Fibroblast of skin of right biceps (primary cell): ENCODE results near the gene CYP4A22.

ENCODE experiments used
- DNase-seq: peaks from one replicate; pipeline ENCODE4 v3.0.0-alpha.2; 2013

CYP4A22 gene

GRCh38 chr1:47160716-47161115 lies 23.5 kb downstream of the CYP4A22 start:
- no peak for DNase-seq

- DNase-seq: no peak
Observed at GRCh38 chr1:47161298-47162040, 24.2 kb downstream of the CYP4A22 start.

GRCh38 chr1:47164552-47164951 lies 27.3 kb downstream of the CYP4A22 start:
- no peak for DNase-seq

- no peak for DNase-seq
Observed at GRCh38 chr1:47172782-47173181, 35.5 kb downstream of the CYP4A22 start.

- DNase-seq: no peak
Observed at GRCh38 chr1:47174656-47175020, 37.4 kb downstream of the CYP4A22 start.

GRCh38 chr1:47175227-47175934 lies 38.1 kb downstream of the CYP4A22 start:
- peak; percentile 44 for DNase-seq

- no peak for DNase-seq
Observed at GRCh38 chr1:47178020-47178419, 40.8 kb downstream of the CYP4A22 start.

GRCh38 chr1:47178654-47179016 lies 41.4 kb downstream of the CYP4A22 start:
- DNase-seq: no peak

GRCh38 chr1:47179017-47179987 lies 42.1 kb downstream of the CYP4A22 start:
- peak; percentile 95 for DNase-seq

- no peak for DNase-seq
Observed at GRCh38 chr1:47179988-47180563, 42.8 kb downstream of the CYP4A22 start.

- no peak for DNase-seq
Observed at GRCh38 chr1:47180603-47181094, 43.4 kb downstream of the CYP4A22 start.

- no peak for DNase-seq
Observed at GRCh38 chr1:47181095-47181954, 44.1 kb downstream of the CYP4A22 start.

GRCh38 chr1:47181955-47182675 lies 44.9 kb downstream of the CYP4A22 start:
- no peak for DNase-seq

GRCh38 chr1:47182676-47183235 lies 45.5 kb downstream of the CYP4A22 start:
- DNase-seq: no peak

- DNase-seq: no peak
Observed at GRCh38 chr1:47183308-47184089, 46.3 kb downstream of the CYP4A22 start.

- DNase-seq: no peak
Observed at GRCh38 chr1:47184090-47184821, 47.0 kb downstream of the CYP4A22 start.

- no peak for DNase-seq
Observed at GRCh38 chr1:47184822-47185677, 47.8 kb downstream of the CYP4A22 start.
